Measurements from ENCODE around the gene EPOP.

DNA sequence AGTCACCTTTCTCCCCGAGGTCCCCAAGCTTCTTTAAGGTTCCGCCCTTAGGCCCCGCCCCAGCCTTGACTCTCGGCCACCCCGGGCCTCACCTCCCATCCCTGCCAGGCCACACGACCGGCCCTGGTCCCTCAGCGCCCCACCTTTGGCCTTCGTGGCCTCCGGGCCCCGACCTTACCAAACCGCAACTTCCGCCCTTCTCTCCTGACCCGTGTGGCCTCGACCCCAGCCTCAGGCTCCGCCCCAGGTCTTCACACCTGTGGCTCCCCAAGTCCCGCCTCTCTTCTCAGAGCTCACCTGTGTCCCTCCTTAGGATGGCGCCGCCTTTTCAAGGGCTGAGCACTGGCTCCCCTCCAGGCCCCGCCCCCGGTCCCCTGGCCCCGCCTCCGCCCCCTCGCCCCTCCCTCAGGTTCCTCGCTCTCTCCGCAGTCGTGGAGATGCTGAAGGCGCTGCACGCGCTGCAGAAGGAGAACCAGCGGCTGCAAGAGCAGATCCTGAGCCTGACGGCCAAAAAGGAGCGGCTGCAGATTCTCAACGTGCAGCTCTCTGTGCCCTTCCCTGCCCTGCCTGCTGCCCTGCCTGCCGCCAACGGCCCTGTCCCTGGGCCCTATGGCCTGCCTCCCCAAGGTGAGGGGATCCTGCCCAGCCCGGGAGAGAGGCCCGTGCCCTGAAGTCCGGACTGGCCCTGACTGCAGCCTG is 45.3 kb upstream of the EPOP start:
- TF ChIP-seq, protein P1, sequence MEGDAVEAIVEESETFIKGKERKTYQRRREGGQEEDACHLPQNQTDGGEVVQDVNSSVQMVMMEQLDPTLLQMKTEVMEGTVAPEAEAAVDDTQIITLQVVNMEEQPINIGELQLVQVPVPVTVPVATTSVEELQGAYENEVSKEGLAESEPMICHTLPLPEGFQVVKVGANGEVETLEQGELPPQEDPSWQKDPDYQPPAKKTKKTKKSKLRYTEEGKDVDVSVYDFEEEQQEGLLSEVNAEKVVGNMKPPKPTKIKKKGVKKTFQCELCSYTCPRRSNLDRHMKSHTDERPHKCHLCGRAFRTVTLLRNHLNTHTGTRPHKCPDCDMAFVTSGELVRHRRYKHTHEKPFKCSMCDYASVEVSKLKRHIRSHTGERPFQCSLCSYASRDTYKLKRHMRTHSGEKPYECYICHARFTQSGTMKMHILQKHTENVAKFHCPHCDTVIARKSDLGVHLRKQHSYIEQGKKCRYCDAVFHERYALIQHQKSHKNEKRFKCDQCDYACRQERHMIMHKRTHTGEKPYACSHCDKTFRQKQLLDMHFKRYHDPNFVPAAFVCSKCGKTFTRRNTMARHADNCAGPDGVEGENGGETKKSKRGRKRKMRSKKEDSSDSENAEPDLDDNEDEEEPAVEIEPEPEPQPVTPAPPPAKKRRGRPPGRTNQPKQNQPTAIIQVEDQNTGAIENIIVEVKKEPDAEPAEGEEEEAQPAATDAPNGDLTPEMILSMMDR (IDR thresholded peaks at IDR 0.05; ENCODE audit: low read depth, low read length, missing input control), result no peak
- TF ChIP-seq, protein P2, sequence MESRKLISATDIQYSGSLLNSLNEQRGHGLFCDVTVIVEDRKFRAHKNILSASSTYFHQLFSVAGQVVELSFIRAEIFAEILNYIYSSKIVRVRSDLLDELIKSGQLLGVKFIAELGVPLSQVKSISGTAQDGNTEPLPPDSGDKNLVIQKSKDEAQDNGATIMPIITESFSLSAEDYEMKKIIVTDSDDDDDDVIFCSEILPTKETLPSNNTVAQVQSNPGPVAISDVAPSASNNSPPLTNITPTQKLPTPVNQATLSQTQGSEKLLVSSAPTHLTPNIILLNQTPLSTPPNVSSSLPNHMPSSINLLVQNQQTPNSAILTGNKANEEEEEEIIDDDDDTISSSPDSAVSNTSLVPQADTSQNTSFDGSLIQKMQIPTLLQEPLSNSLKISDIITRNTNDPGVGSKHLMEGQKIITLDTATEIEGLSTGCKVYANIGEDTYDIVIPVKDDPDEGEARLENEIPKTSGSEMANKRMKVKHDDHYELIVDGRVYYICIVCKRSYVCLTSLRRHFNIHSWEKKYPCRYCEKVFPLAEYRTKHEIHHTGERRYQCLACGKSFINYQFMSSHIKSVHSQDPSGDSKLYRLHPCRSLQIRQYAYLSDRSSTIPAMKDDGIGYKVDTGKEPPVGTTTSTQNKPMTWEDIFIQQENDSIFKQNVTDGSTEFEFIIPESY (IDR thresholded peaks at IDR 0.05), result no peak
- TF ChIP-seq, protein P3, sequence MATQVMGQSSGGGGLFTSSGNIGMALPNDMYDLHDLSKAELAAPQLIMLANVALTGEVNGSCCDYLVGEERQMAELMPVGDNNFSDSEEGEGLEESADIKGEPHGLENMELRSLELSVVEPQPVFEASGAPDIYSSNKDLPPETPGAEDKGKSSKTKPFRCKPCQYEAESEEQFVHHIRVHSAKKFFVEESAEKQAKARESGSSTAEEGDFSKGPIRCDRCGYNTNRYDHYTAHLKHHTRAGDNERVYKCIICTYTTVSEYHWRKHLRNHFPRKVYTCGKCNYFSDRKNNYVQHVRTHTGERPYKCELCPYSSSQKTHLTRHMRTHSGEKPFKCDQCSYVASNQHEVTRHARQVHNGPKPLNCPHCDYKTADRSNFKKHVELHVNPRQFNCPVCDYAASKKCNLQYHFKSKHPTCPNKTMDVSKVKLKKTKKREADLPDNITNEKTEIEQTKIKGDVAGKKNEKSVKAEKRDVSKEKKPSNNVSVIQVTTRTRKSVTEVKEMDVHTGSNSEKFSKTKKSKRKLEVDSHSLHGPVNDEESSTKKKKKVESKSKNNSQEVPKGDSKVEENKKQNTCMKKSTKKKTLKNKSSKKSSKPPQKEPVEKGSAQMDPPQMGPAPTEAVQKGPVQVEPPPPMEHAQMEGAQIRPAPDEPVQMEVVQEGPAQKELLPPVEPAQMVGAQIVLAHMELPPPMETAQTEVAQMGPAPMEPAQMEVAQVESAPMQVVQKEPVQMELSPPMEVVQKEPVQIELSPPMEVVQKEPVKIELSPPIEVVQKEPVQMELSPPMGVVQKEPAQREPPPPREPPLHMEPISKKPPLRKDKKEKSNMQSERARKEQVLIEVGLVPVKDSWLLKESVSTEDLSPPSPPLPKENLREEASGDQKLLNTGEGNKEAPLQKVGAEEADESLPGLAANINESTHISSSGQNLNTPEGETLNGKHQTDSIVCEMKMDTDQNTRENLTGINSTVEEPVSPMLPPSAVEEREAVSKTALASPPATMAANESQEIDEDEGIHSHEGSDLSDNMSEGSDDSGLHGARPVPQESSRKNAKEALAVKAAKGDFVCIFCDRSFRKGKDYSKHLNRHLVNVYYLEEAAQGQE (IDR thresholded peaks at IDR 0.05), result no peak
